PFSK-1 (cell line): Measurements from ENCODE around the gene INTS3.

Source experiments
- FOXP2 ChIP-seq: optimal IDR thresholded peaks from 2 replicates; pipeline ENCODE3; 2011; ENCODE audit warnings: borderline replicate concordance, control low read depth, inconsistent platforms; ENCODE audit not compliant: insufficient read depth; ENCODE audit errors: extremely low read length, extremely low read depth
- POLR2AphosphoS5 ChIP-seq: IDR thresholded peaks from 2 replicates; pipeline ENCODE4 v1.6.1; 2012; ENCODE audit warnings: low read depth, mild to moderate bottlenecking, control low read depth, low read length, moderate library complexity
- SIN3A ChIP-seq: IDR thresholded peaks from 2 replicates; pipeline ENCODE4 v1.6.1; 2012; ENCODE audit warnings: mild to moderate bottlenecking, low read length, moderate library complexity, borderline replicate concordance; ENCODE audit not compliant: insufficient read depth
- TAF1 ChIP-seq: IDR thresholded peaks from 2 replicates; pipeline ENCODE4 v1.6.1; 2012; ENCODE audit warnings: low read length, control low read depth, borderline replicate concordance; ENCODE audit not compliant: insufficient read depth
- TF ChIP-seq, protein P1 (sequence below), 2 experiments: IDR thresholded peaks; 2 replicates each; pipeline versions ENCODE4 v1.6.1 to v1.8.0; 2011 to 2012; ENCODE audit warnings: low read depth in 2 of 2, low read length in 2 of 2, control low read depth in 1 of 2, inconsistent platforms in 1 of 2, mild to moderate bottlenecking in 1 of 2, moderate library complexity in 1 of 2; ENCODE audit not compliant: insufficient read depth in 1 of 2

DNA sequence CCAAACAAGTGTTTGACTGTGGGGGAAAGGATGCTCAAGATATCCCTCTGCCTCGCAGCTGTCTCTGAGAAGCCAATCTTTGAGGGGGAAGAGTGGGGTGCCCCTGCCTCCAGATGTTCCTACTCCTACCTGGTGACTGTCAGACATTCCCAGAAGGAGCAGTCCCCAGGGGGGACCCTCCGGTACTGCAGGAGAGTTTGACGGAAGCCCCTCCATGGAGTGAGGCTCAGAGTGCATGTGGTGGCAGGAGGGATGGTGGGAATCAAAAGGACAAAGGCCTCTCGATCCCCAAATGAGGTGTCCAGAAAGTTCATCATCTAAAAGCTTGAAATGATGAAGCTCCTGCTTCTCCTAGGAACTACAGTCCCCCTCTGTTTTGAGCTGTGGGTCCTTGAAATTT, 52.7 kb downstream of the INTS3 start:
- TF ChIP-seq, protein P1, sequence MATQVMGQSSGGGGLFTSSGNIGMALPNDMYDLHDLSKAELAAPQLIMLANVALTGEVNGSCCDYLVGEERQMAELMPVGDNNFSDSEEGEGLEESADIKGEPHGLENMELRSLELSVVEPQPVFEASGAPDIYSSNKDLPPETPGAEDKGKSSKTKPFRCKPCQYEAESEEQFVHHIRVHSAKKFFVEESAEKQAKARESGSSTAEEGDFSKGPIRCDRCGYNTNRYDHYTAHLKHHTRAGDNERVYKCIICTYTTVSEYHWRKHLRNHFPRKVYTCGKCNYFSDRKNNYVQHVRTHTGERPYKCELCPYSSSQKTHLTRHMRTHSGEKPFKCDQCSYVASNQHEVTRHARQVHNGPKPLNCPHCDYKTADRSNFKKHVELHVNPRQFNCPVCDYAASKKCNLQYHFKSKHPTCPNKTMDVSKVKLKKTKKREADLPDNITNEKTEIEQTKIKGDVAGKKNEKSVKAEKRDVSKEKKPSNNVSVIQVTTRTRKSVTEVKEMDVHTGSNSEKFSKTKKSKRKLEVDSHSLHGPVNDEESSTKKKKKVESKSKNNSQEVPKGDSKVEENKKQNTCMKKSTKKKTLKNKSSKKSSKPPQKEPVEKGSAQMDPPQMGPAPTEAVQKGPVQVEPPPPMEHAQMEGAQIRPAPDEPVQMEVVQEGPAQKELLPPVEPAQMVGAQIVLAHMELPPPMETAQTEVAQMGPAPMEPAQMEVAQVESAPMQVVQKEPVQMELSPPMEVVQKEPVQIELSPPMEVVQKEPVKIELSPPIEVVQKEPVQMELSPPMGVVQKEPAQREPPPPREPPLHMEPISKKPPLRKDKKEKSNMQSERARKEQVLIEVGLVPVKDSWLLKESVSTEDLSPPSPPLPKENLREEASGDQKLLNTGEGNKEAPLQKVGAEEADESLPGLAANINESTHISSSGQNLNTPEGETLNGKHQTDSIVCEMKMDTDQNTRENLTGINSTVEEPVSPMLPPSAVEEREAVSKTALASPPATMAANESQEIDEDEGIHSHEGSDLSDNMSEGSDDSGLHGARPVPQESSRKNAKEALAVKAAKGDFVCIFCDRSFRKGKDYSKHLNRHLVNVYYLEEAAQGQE (IDR thresholded peaks at IDR 0.05; ENCODE audit: insufficient read depth in 1 of 2, low read depth in 2 of 2, low read length in 2 of 2) = no peak
- TF ChIP-seq POLR2AphosphoS5 = no peak
- no peak for TF ChIP-seq SIN3A
- no peak for TF ChIP-seq TAF1
- no peak for TF ChIP-seq FOXP2
